HG02938 (cell line): ENCODE results near the gene CYB561D1.
A peak's percentile ranks its signal among the peaks of the same experiment; 100 is the strongest.

Experiments
- ATAC-seq: cut with Tn5 transposase; IDR thresholded peaks from one replicate; pipeline ENCODE4 v1.9.1; 2021; ENCODE audit warnings: mild to moderate bottlenecking, moderate library complexity; ENCODE audit not compliant: unreplicated experiment

Gene CYB561D1

DNA sequence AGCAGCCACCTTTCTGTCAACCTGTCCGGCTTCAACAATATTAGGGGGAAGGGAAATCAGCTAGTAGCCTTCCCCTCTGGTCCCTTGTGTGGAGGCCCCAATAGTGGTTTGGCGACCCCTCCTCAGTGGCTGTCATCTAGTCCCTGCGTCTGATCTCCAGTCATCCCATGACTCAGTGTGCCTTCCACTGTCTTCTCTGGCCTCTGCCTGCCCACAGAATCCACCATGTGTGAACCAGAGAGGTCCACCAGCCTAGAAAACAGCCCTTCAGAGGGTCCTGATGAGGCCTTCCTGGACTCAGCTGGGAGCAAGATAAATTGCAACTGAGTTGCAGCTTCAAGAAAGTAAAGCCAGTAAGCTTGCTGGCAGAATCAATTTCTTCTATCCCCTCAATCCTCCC is 14.0 kb upstream of the CYB561D1 start:
- no peak for ATAC-seq

DNA sequence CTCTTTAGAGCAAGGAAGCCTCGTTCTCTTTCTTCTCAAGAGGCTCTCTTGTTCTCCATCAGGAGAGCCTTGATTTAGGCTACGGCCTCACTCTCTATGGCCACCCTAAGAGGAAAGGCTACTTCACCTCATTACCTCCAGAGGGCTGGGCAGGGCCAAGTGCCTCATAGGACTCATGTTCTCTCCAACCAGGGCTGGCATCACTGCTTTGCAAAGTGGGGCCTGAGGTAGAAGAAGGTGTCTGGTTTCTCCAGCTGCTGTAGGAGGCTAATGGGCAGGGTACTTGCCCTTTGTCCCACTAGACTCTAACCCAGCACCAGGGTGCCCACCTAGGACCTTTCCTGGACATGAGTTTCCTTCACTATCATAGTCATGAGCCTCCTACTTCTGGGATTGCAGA is 12.2 kb upstream of the CYB561D1 start:
- no peak for ATAC-seq

- ATAC-seq, result no peak
These were observed 11.7 kb upstream of the CYB561D1 start for GRCh38 chr1:109482242-109482641.

DNA sequence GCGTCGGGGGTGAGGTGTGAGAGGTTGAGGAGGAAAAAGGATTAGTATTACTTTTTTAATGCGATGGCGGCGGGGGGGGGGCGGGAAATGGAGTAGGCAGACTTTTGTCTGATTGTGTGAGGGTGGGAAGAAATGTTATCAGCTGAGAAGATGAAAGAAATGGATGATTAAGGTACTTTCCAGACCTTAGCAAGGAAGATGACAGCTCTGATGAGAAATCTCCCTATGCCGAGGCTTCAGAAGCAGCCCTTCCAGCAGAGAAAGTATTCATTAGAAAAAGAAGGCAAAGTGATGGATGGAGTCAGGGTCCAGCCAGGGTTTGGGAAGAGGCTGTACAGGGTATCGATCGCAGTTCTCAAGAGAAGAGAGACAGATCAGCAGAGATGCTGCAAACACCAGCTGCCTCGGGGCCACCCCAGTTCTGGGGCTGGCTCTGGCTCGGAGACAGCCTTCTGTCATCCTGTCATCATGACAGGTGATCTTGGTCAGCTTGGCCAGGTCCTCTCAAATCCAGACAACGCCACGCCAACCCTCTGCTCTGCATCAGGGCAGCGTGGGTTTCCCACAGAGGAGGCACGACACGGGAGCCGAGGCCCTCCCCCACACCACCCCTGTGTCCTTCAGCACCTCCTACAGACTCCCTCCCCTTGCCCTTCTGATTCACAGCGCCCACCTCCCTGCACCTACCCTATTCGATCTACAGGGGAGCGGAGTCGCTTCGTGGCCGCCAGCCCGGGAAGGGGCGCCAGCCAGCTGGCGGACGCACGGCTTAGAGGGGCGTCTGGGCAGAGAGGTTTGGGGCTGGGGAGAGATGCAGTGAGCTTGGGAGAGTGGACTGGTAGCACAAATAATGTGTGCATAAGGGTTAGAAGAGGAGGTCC is 10.9 kb upstream of the CYB561D1 start:
- peak; percentile 26 for ATAC-seq

- peak; percentile 60 for ATAC-seq
These were observed 10.0 kb upstream of the CYB561D1 start, which contains the start of gene ATXN7L2 for GRCh38 chr1:109483672-109484518. ATXN7L2 (plus strand) TSS chr1:109483905; CDS start chr1:109483954, 49 bp downstream.

GRCh38 chr1:109484519-109484975 is 9.3 kb upstream of the CYB561D1 start:
- ATAC-seq, result no peak

DNA sequence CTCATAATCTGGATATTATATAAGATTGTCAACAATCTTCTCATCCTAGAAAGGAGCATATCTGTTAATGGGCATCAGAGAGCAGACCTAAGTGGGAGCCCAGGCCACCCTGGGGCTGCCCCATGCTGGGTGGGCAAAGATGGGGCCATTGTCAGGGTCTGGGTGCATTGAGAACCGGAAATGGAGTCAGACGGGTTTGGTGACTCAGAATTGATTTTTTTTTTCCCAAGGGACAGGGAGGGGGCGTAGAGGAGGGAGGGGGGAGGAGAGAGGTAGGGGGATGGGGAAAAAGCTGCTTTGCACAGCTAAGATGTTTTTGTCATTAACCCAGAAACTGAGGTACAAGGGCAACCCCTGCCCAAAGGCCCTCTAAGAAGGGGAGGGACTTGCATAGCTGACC is 8.9 kb upstream of the CYB561D1 start:
- no peak for ATAC-seq

DNA sequence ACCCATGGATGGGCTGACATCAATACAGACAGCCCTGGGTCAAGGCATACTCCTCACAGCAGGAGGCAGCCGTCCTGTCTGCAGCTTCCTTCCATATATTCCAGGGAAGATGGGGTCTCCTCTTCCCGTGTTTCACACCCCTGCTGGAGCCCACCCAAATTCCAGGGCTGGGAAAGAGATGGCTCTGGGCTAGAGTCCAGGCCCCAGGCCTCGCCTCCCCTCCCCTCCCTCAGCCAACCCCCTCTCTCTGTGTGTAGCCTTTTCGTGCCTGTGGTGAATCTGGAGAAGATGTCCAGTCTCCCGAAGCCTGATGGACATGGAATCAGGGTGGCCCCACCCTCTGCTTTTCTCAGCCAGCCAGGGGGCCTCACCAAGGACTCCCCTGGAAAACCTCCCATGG is 6.6 kb upstream of the CYB561D1 start:
- ATAC-seq, result no peak

DNA sequence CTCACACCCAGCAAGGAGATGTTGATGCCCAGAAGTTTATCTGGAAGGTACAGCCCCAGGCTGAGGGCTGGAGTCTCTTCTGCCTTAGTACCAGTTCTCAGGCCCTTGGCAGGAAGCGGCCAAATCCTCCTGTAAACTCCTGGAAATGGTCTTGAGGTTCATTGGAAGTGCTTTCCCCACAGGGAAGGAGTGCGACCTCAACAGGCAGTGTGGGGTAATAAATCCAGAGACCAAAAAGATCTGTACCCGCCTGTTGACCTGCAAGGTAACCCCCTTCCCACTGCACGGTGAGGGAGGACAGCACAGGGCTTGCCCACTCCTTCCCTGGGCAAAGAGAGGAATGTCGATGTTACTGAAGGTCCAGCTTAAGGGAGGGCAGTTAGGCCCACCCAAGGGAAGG is 5.7 kb upstream of the CYB561D1 start:
- ATAC-seq, result no peak

- no peak for ATAC-seq
These were observed 5.2 kb upstream of the CYB561D1 start for GRCh38 chr1:109488696-109489095.

GRCh38 chr1:109490029-109490933 is 3.6 kb upstream of the CYB561D1 start:
- ATAC-seq, result no peak

GRCh38 chr1:109490934-109491302 is 3.0 kb upstream of the CYB561D1 start:
- no peak for ATAC-seq

- ATAC-seq, result no peak
These were observed 2.5 kb upstream of the CYB561D1 start for GRCh38 chr1:109491372-109491771.

GRCh38 chr1:109492779-109493178 is 1.1 kb upstream of the CYB561D1 start:
- ATAC-seq, result no peak

- no peak for ATAC-seq
These were observed 667 bp upstream of the CYB561D1 start for GRCh38 chr1:109493227-109493626.

GRCh38 chr1:109495738-109496137 is 1.8 kb downstream of the CYB561D1 start:
- no peak for ATAC-seq

DNA sequence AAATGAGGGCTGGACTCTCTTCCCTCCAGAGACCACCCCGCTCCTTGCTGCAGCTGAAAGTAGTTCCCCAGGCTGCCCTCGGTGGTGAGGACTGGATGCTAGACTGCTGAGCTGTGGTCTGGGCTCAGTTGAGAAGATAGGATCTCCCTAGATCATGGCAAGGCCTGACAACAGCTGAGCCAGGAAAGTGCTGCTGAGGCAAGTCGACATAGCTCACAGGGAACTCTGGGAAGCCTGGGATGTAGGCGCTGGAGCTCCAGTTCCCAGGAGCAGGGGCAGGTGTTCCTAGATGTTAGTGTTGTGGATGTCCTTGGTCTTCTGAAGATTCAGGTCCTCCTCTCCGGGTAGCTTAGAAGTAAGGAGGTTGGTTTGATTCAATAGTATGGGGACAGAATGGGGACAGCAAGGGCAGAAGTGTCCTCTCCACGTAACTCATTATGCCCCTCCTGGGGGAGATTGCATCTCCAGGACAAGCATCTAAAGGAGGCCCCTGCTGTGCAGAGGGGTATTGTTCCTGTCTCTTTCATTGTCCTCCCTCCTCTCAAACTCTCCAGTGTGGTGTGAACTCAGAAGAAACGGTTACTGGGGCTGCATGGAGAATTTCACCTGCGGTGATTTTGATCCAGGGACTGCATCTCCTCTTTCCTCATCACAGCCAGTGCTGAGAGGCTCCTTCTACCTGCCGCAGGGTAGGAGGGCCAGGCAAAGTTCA is 3.7 kb downstream of the CYB561D1 start:
- ATAC-seq, result no peak

DNA sequence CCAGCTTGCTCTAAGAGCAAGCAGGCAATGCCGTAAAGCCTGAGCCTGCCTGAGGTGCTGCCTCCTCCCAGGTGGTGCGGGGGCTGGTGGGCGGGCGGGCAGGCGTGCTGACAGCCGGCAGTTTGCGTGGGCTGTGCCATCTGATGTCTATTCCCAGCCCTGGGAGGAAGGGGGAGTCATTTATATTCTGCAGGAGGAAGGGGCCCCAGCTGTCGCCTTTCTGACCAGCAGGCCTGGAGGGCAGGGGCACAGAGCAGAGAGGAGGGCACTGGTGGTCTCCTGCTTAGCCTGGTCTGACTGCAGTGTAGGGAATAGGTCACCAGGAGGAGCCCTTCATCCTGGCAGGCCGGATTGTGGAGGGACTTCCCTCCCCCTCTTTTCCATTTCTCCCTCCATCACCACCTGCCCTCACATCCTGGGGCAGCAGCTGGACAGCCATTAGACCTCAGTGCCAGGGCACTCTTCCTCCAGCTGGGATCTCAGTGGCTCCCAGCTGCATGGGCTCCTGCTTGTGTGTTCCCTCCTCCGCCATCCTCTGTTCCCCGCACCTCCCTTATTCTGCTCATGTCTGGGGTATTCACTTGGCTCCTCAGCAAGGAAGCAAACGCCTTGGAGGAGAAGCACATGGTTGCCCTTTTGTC is 4.4 kb downstream of the CYB561D1 start:
- ATAC-seq, result no peak

DNA sequence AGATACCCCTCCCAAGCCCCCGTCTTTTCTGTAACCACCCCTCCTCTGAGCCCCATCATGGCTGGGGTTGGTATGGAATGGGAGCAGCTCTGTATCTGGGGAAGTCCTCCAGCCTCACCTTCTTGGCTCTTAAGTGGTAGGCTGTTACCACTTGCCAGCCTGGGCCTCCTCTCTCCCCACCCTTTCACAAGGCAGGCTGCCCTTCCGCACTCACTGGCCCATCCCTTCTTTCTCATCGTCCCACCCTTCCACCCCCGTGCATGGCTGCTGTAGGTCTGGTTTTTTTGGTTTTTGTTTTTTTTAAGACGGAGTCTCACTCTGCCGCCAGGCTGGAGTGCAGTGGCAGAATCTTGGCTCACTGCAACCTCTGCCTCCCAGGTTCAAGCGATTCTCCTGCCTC is 5.2 kb downstream of the CYB561D1 start:
- ATAC-seq, result no peak
